ENCODE data around the gene CIB4. TPM values are rescaled to one million over a fixed set of nuclear protein-coding genes. Genes with fewer than 3 reads are reported as not detected.

CIB4 gene
- total and polyA plus RNA-seq, 2 donors (not counting 1 experiment from before 2014, with no cell fraction given) = not detected

DNA sequence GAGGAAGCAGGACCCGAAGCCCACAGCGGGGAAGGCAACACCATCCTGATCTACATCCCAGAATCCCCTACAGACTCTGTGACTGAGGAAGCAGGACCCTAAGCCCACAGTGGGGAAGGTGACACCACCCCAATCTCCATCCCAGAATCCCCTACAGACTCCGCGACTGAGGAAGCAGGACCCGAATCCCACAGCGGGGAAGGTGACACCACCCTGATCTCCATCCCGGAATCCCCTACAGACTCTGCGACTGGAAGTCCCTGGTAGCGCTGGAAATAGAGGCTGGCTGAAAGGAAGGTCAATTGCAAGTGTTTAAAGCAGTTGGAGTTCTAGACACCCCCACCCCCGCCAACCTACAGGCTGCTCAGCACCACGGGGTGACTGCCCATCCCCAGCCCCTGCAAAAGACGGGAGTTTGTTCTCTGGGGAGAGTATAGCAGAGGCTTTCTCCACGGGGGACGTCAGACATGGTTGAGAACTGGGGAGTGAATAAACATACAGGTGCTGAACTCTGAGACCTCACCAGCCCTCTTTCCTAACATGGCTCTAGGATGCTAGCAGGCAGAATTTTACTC is 21.0 kb downstream of the CIB4 start:
- TF ChIP-seq, protein P1, sequence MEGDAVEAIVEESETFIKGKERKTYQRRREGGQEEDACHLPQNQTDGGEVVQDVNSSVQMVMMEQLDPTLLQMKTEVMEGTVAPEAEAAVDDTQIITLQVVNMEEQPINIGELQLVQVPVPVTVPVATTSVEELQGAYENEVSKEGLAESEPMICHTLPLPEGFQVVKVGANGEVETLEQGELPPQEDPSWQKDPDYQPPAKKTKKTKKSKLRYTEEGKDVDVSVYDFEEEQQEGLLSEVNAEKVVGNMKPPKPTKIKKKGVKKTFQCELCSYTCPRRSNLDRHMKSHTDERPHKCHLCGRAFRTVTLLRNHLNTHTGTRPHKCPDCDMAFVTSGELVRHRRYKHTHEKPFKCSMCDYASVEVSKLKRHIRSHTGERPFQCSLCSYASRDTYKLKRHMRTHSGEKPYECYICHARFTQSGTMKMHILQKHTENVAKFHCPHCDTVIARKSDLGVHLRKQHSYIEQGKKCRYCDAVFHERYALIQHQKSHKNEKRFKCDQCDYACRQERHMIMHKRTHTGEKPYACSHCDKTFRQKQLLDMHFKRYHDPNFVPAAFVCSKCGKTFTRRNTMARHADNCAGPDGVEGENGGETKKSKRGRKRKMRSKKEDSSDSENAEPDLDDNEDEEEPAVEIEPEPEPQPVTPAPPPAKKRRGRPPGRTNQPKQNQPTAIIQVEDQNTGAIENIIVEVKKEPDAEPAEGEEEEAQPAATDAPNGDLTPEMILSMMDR (IDR thresholded peaks at IDR 0.05) = no peak
- TF ChIP-seq EZH2 (IDR thresholded peaks at IDR 0.05; ENCODE audit: borderline replicate concordance, insufficient read depth, low read depth, low read length, poor library complexity, severe bottlenecking) = no peak
- Mint-ChIP-seq H3K9me3 (ENCODE audit: insufficient read depth) (no peaks in the 10 kb centered on the region), H3K4me3 (no peak overlapping the region), H3K27ac (no peak overlapping the region), H3K4me1 (peaks cover 3% of the 10 kb centered on the region), H3K27me3 (peaks cover 15% of the 10 kb centered on the region)
- H3K27me3 ChIP-seq (replicated peaks in 1 of 4; ENCODE audit: control extremely low read depth in 1 of 4, control insufficient read depth in 3 of 4, insufficient read depth in 4 of 4, low read length in 3 of 4) = peaks cover 0 to 14% (median under 1%) of the 10 kb centered on the region in 4 experiments
- ChIA-PET CTCF (no interaction called here), POLR2A (no interaction called here)
- H3K4me1 ChIP-seq (ENCODE audit: control insufficient read depth in 2 of 2, insufficient read depth in 2 of 2, low read length in 2 of 2) = peaks cover 4 to 6% of the 10 kb centered on the region in 2 donors
- ATAC-seq (ENCODE audit: low read depth) (no peak), DNase-seq (no peak)
- no peak overlapping the region for H3K9ac ChIP-seq (ENCODE audit: low read length)
- no peaks in the 10 kb centered on the region for H3K79me2 ChIP-seq (ENCODE audit: control insufficient read depth, insufficient read depth, low read length)
- no peak overlapping the region for H3K27ac ChIP-seq (ENCODE audit: low read length in 2 of 2)
- H3K4me2 ChIP-seq (replicated peaks; ENCODE audit: low read depth, low read length, poor library complexity, severe bottlenecking) = no peak overlapping the region
- no peak overlapping the region for H2AFZ ChIP-seq (ENCODE audit: insufficient read depth, low read depth, low read length, poor library complexity, severe bottlenecking)
- H3K9me3 ChIP-seq (ENCODE audit: control extremely low read depth in 1 of 3, control insufficient read depth in 2 of 3, insufficient read depth in 1 of 3, low read length in 2 of 3) = peaks cover 0 to 4% (median 0%) of the 10 kb centered on the region in 3 donors
- H4K20me1 ChIP-seq (ENCODE audit: control insufficient read depth, insufficient read depth, low read length, poor library complexity, severe bottlenecking) = no peaks in the 10 kb centered on the region
- WGBS (ENCODE audit: insufficient coverage) = 80% methylated on average over 4 of the region's 14 CpGs
- no peaks in the 10 kb centered on the region for H3K36me3 ChIP-seq (replicated peaks in 1 of 2; ENCODE audit: control extremely low read depth in 1 of 2, control insufficient read depth in 1 of 2, extremely low read depth in 1 of 2, insufficient read depth in 2 of 2, low read length in 1 of 2)
- H3K4me3 ChIP-seq (ENCODE audit: control extremely low read depth in 1 of 5, extremely low read depth in 1 of 5, insufficient read depth in 1 of 5, low read depth in 2 of 5, low read length in 4 of 5) = no peak overlapping the region
- intact Hi-C loops (cut with micrococcal nuclease) = no loop called here

DNA sequence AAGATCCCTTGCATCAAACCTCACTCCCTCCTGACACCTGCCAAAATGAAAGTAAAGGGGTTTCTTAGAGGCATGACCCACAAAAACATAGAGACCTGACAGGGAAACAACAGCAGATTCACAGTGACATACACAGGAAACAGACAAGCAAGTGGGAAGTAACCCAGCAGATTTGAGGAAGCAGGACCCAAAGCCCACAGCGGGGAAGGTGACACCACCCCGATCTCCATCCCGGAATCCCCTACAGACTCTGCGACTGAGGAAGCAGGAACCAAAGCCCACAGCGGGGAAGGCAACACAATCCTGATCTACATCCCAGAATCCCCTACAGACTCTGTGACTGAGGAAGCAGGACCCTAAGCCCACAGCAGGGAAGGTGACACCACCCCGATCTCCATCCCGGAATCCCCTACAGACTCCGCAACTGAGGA is 21.6 kb downstream of the CIB4 start:
- no peak overlapping the region for H3K4me3 ChIP-seq (ENCODE audit: control extremely low read depth in 1 of 5, extremely low read depth in 1 of 5, insufficient read depth in 1 of 5, low read depth in 2 of 5, low read length in 4 of 5)
- DNase-seq = no peak
- TF ChIP-seq, protein P1 (IDR thresholded peaks at IDR 0.05) = no peak
- TF ChIP-seq EZH2 (IDR thresholded peaks at IDR 0.05; ENCODE audit: borderline replicate concordance, insufficient read depth, low read depth, low read length, poor library complexity, severe bottlenecking) = no peak

More for the DNA sequence above, 21.6 kb downstream of the CIB4 start:
- no peaks in the 10 kb centered on the region for H3K9me3 Mint-ChIP-seq (ENCODE audit: insufficient read depth)
- intact Hi-C loops (cut with micrococcal nuclease) = no loop called here
- H3K27ac ChIP-seq (ENCODE audit: low read length in 2 of 2) = no peak overlapping the region
- peaks cover 0 to 4% (median 0%) of the 10 kb centered on the region in 3 donors for H3K9me3 ChIP-seq (ENCODE audit: control extremely low read depth in 1 of 3, control insufficient read depth in 2 of 3, insufficient read depth in 1 of 3, low read length in 2 of 3)
- no peaks in the 10 kb centered on the region for H3K36me3 ChIP-seq (replicated peaks in 1 of 2; ENCODE audit: control extremely low read depth in 1 of 2, control insufficient read depth in 1 of 2, extremely low read depth in 1 of 2, insufficient read depth in 2 of 2, low read length in 1 of 2)
- ChIA-PET POLR2A (no interaction called here), CTCF (no interaction called here)
- H3K27me3 Mint-ChIP-seq = peaks cover 19% of the 10 kb centered on the region
- no peak overlapping the region for H3K4me3 Mint-ChIP-seq
- peaks cover 3% of the 10 kb centered on the region for H3K4me1 Mint-ChIP-seq
- H3K27ac Mint-ChIP-seq = no peak overlapping the region
- H3K27me3 ChIP-seq (replicated peaks in 1 of 4; ENCODE audit: control extremely low read depth in 1 of 4, control insufficient read depth in 3 of 4, insufficient read depth in 4 of 4, low read length in 3 of 4) = peaks cover 0 to 14% (median under 1%) of the 10 kb centered on the region in 4 experiments
- 40% methylated on average over 8 of the region's 8 CpGs for WGBS (ENCODE audit: insufficient coverage)
- H3K79me2 ChIP-seq (ENCODE audit: control insufficient read depth, insufficient read depth, low read length) = no peaks in the 10 kb centered on the region
- H4K20me1 ChIP-seq (ENCODE audit: control insufficient read depth, insufficient read depth, low read length, poor library complexity, severe bottlenecking) = no peaks in the 10 kb centered on the region
- H3K4me2 ChIP-seq (replicated peaks; ENCODE audit: low read depth, low read length, poor library complexity, severe bottlenecking) = peak overlapping the region; percentile 28
- no peak for ATAC-seq (ENCODE audit: low read depth)
- H3K4me1 ChIP-seq (ENCODE audit: control insufficient read depth in 2 of 2, insufficient read depth in 2 of 2, low read length in 2 of 2) = peaks cover 4 to 6% of the 10 kb centered on the region in 2 donors
- no peak overlapping the region for H2AFZ ChIP-seq (ENCODE audit: insufficient read depth, low read depth, low read length, poor library complexity, severe bottlenecking)
- H3K9ac ChIP-seq (ENCODE audit: low read length) = no peak overlapping the region

All from B cell (primary cell).